Type B pancreatic cell (in vitro differentiated cells): ENCODE results near the gene UBE3B. TPM values are rescaled to one million over a fixed set of nuclear protein-coding genes. Genes with fewer than 3 reads are reported as not detected.

Experiments used
- DNase-seq: peaks from one replicate; pipeline ENCODE4 v3.0.0; 2021; ENCODE audit warnings: mixed read lengths; ENCODE audit not compliant: unreplicated experiment; ENCODE audit errors: extremely low spot score
- H3K27ac Mint-ChIP-seq: 2 replicates; pipeline ENCODE4 v1.8.0; 2021; ENCODE audit warnings: mild to moderate bottlenecking, mixed read lengths
- H3K27me3 Mint-ChIP-seq: 2 replicates; pipeline ENCODE4 v1.8.0; 2021; ENCODE audit warnings: mixed read lengths
- H3K36me3 Mint-ChIP-seq: 2 replicates; pipeline ENCODE4 v1.8.0; 2021; ENCODE audit warnings: mixed read lengths
- H3K4me1 Mint-ChIP-seq: one replicate; pipeline ENCODE4 v1.8.0; 2021; ENCODE audit warnings: mixed read lengths; ENCODE audit not compliant: unreplicated experiment
- H3K4me3 Mint-ChIP-seq: 2 replicates; pipeline ENCODE4 v1.8.0; 2021; ENCODE audit warnings: mild to moderate bottlenecking, mixed read lengths
- H3K9me3 Mint-ChIP-seq: 2 replicates; pipeline ENCODE4 v1.8.0; 2021; ENCODE audit warnings: mixed read lengths
- total RNA-seq: library from RNA; stranded (reverse); gene quantifications from 2 replicates; pipeline ENCODE4 v1.2.1, GENCODE V29; 2021; ENCODE audit warnings: low replicate concordance
- TF ChIP-seq, protein P1 (sequence below): fragments of 200-600 bp; sonication (generic); conservative IDR thresholded peaks from 2 replicates; pipeline ENCODE4 v1.5.0; 2021; ENCODE audit warnings: antibody characterized with exemption, mild to moderate bottlenecking

The UBE3B gene
- total RNA-seq, 1 donor from 2014 or later = 41.3 TPM

GRCh38 chr12:109521831-109522230, 44.4 kb downstream of the UBE3B start:
- TF ChIP-seq, protein P1, sequence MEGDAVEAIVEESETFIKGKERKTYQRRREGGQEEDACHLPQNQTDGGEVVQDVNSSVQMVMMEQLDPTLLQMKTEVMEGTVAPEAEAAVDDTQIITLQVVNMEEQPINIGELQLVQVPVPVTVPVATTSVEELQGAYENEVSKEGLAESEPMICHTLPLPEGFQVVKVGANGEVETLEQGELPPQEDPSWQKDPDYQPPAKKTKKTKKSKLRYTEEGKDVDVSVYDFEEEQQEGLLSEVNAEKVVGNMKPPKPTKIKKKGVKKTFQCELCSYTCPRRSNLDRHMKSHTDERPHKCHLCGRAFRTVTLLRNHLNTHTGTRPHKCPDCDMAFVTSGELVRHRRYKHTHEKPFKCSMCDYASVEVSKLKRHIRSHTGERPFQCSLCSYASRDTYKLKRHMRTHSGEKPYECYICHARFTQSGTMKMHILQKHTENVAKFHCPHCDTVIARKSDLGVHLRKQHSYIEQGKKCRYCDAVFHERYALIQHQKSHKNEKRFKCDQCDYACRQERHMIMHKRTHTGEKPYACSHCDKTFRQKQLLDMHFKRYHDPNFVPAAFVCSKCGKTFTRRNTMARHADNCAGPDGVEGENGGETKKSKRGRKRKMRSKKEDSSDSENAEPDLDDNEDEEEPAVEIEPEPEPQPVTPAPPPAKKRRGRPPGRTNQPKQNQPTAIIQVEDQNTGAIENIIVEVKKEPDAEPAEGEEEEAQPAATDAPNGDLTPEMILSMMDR = no peak

GRCh38 chr12:109523071-109523470, 45.6 kb downstream of the UBE3B start:
- H3K36me3 Mint-ChIP-seq = peaks cover 16% of the 10 kb centered on the region
- H3K27ac Mint-ChIP-seq = no peak overlapping the region

More at GRCh38 chr12:109521831-109522230, 44.4 kb downstream of the UBE3B start:
- no peaks in the 10 kb centered on the region for H3K27me3 Mint-ChIP-seq
- no peak overlapping the region for H3K27ac Mint-ChIP-seq
- no peaks in the 10 kb centered on the region for H3K9me3 Mint-ChIP-seq
- DNase-seq = no peak
- H3K36me3 Mint-ChIP-seq = peaks cover 21% of the 10 kb centered on the region
- peaks cover 6% of the 10 kb centered on the region for H3K4me1 Mint-ChIP-seq
- no peak overlapping the region for H3K4me3 Mint-ChIP-seq

GRCh38 chr12:109523504-109523903, 46.1 kb downstream of the UBE3B start:
- no peaks in the 10 kb centered on the region for H3K9me3 Mint-ChIP-seq
- peaks cover 6% of the 10 kb centered on the region for H3K4me1 Mint-ChIP-seq
- H3K36me3 Mint-ChIP-seq = peaks cover 13% of the 10 kb centered on the region
- TF ChIP-seq, protein P1 = no peak
- no peak for DNase-seq
- no peak overlapping the region for H3K27ac Mint-ChIP-seq
- H3K27me3 Mint-ChIP-seq = no peaks in the 10 kb centered on the region
- no peak overlapping the region for H3K4me3 Mint-ChIP-seq

More at GRCh38 chr12:109523071-109523470, 45.6 kb downstream of the UBE3B start:
- TF ChIP-seq, protein P1 = no peak
- no peak overlapping the region for H3K4me3 Mint-ChIP-seq
- H3K9me3 Mint-ChIP-seq = no peaks in the 10 kb centered on the region
- peaks cover 6% of the 10 kb centered on the region for H3K4me1 Mint-ChIP-seq
- no peak for DNase-seq
- H3K27me3 Mint-ChIP-seq = no peaks in the 10 kb centered on the region

DNA sequence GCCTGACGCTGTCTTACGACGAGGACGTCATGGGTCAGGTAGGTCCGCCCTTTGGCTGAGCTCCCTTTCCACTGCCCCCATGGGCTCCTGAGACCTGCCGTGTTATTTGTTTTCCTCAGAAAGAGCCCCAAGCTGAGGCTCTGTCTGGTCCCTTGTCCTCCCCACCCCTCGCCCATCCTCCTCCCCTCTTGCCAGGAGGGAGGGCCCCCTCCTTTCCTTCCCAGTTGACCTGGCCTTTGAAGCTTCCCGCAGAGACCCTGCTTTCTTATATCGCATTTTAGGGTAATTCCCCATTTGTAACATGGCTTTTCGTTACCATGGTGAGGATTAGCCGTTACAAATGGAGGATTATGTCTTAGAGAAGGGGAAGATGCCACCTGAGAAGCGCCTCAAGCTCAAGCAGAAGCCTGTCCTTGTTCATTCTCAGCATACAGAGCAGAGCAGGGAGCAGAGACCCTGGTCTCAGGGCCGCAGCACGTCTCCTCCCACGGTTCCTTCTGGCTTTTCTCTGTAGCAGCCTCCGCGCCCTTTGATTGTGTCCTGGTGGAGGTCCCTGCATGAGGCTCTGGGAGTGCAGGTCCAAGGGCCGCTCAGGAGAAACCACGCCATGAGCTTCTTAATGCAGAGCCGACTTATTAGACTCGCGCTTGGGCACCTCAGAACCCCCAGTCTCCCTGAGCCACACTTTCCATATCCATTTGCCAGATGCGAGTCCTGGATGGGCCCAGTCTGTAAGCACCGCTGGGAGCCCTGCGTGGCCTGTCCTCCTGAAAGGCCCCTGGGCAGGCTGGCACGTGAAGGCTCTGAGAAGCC, 47.2 kb downstream of the UBE3B start:
- TF ChIP-seq, protein P1 = no peak
- H3K27ac Mint-ChIP-seq = no peak overlapping the region
- no peak overlapping the region for H3K4me3 Mint-ChIP-seq
- no peaks in the 10 kb centered on the region for H3K9me3 Mint-ChIP-seq
- DNase-seq = no peak
- peaks cover 11% of the 10 kb centered on the region for H3K36me3 Mint-ChIP-seq
- peaks cover under 1% of the 10 kb centered on the region for H3K4me1 Mint-ChIP-seq
- H3K27me3 Mint-ChIP-seq = no peaks in the 10 kb centered on the region

DNA sequence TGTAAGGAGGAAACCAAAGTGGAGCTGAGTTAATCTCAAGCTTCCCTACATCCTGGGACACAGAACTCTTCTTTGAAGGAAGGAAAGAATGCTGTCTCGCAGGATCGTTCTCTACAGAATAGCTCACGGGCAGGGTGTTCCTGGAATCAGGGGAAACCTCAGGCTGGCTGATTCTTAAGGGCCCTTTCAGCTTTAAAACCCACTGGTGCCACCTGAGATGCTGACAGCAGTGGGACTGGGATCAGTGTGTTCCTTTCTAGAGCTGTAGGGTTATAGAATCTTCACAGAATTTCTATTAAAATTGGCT, 47.8 kb downstream of the UBE3B start:
- peaks cover 11% of the 10 kb centered on the region for H3K36me3 Mint-ChIP-seq
- H3K4me1 Mint-ChIP-seq = peaks cover 6% of the 10 kb centered on the region
- no peaks in the 10 kb centered on the region for H3K9me3 Mint-ChIP-seq
- DNase-seq = no peak
- TF ChIP-seq, protein P1 = no peak
- H3K4me3 Mint-ChIP-seq = no peak overlapping the region
- H3K27ac Mint-ChIP-seq = no peak overlapping the region
- no peaks in the 10 kb centered on the region for H3K27me3 Mint-ChIP-seq
